GM21825 (cell line): ENCODE data around the gene CT47A1.
"Not testable (repeated sequence)": the region's sequence is repeated elsewhere in the genome, so short reads cannot be mapped to it uniquely, and the experiment has no call there.

Experiments
- ATAC-seq: cut with Tn5 transposase; IDR thresholded peaks from one replicate; pipeline ENCODE4 v1.9.1; 2021; ENCODE audit warnings: mild to moderate bottlenecking, moderate library complexity; ENCODE audit not compliant: unreplicated experiment

Gene CT47A1

DNA sequence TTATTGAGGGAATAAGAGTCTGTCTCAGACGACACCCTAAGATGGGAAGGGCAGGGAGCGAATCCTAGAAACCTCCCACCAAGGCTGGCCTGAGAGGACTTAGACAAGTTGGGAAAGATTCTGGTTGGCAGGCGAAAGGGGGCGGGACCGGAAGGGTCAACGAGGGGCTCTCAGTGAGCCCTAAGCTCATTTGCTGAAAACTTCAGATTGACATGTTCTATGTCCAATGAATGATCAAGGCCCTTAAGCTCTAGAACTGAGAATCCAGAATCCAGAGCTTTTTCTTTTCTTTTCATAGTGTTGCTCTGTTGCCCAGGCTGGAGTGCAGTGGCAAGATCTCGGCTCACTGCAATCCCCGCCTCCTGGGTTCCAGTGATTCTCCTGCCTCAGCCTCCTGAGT lies at the start of gene CT47A1:
Gene CT47A1, minus strand, starts transcription at position 101 of the 400 bp plus-strand sequence. CDS start 231 bp downstream, outside the sequence.
- not testable (repeated sequence) for ATAC-seq

DNA sequence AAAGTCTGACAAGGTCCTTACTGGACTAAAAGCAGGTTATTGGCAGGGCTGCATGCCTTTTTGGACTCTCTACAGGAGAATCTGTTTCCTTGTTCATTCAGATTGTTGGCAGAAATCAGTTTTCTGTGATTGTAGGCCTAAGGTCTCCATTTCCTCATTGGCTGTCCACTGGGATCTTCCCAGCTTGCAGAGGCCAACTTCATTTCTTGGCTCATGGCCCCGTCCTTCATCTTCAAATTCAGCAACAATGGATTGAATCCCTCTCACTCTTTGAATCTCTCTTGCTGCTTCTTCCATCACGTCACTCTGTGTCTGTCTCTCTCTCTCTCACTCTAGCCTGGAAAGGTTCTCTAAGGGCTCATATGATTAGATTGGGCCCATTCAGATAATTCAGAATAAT lies 47.0 kb upstream of the CT47A1 start:
- ATAC-seq: no peak

DNA sequence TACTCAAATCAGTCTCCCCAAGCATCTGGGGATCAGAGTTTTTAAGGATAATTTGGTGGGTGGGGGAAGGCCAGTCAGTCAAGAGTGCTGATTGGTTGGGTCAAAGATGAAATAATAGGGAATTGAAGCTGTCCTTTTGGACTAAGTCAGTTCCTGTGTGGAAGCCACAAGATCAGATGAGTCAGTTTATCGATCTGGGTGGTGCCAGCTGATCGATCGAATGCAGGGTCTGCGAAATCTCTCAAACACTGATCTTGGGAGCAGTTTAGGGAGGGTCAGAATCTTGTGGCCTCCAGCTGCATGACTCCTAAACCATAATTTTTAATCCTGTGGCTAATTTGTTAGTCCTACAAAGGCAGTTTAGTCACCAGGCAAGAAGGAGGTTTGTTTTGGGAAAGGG lies 44.5 kb upstream of the CT47A1 start:
- no peak for ATAC-seq

DNA sequence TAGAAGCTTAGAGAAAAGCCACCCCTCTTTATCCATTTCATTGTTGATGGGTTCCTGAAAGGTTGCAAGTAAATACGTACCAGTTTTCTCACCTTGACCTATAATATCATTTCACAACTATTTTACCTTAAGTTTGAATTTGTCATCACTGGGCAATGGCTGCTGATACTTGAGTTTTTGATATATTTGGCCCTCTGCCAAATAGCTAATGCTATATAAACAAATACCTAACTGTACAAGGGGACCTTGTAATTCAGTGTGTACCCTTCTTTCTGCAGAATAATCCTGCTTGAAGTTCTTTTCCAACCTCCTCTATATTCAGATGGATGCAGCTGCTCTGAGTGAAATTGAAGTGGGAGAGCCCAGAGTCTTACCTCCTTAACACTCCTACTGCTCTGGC lies 42.9 kb upstream of the CT47A1 start:
- no peak for ATAC-seq

DNA sequence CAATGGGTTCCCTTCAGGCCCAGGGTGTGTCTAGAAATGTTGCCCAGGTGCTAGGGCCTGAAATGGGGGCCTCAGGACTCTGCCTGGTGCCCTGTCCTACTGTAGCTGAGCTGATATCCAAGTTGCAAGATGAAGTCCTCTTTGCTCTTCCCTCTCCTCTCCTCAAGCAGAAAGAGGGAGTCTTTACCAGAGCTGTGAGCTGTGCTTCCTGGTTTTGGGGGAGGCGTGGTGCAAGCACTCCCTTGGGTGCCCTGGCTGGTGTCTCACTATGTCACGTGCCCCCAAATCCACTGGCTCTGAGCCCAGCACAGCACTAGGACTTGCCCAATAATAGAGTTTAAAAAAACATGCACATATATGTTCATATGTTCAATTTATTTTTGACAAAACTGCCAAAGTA lies 29.3 kb upstream of the CT47A1 start:
- ATAC-seq: no peak

DNA sequence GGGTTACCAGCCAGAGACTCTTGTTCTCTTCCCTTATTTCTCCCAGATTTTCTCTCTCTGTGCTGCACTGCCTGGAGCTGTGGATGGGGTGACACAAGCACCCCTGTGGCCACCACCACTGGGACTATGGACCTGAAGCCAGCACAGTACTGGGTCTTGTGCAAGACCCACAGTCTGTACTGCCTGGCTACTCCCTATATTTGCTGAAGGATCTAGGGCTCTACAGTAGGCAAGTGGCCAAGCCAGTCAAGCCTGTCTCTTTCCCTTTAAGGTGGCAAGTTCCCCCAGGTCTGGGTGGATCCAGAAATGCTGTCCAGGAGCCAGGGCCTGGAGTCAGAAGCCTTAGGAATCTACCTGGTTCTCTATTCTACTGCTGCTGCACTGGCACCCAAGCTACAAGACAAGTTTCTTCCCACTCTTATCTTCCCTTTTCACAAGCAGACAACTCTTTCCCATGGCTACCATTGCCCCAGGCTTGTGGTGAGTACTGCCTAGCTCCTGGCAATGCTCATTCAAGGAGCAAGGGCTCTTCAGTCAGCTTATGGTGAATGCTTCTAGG lies 28.4 kb upstream of the CT47A1 start:
- no peak for ATAC-seq

DNA sequence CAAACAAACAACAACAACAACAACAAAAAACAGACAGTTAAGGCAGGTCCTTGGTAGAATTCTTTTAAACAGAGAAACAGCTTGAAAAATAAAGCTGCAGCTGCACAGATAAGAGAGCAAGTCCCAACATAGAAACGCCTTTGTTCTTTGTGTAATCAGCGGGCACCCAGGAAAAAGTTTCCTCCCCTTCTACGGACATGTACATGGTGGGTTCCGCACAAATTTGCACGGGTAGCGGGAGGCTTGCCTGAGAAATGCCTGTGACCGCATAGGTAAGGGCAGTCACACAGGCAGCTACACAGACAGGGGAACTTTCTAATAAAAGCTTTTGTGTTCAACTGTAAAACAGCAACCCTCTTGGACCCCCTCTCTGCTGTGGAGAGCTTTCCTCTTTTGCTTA lies 25.7 kb upstream of the CT47A1 start:
- no peak for ATAC-seq

DNA sequence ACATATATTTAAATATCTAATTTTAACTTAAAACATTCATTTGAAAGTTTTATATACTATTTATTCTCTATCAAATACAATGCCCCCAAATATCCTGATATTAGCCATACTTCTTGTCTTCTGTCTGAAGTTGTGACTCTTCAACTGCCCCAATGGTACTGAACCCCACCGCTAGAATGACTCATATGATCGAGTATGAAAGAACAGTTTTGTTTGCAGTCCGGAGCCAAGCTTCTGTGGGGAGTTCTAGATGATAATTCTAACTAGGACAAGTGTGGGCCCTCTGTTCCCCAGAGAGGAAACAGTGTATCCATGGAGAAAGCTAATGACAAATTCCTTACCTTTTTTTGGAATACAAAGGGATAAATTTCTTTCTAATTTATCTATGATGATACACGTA lies 24.7 kb upstream of the CT47A1 start:
- no peak for ATAC-seq

DNA sequence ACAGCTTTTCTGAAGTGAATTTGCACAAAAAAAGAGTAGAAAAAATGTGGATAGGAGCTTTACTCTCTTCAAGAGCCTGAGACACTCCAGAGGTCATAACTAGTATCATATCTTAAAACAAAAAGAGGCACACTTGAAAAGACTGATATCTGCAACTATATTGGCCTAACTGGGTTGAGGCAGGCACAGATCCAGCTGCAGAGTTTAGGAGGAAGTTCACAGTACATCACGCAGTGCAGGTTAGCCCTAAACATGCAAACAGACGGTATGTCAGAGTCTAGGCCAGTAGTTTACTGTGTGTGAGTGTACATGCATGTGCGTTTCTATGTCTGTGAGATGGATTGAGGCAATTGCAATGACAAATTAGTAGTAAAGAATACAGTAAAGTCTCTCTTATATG lies 24.2 kb upstream of the CT47A1 start:
- ATAC-seq: no peak

DNA sequence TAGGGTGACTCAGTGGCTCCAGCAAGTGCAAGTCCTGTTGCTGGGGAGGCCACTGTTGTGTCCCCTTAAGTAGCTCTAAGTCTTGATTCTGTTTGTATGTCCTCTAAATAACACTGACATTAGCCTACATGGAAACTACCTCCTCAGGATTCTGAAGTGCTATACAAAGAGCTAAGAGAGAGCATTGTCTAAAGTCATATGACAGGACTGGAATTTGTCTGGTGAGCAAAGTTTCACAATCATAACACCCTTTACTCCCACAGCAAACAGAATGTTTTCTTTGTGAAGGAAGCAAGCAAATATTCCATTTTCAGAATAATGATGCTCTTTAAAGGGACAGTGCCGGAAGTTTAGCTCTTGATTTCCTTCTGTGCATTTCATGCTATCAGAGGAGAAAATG lies 23.4 kb upstream of the CT47A1 start:
- ATAC-seq: no peak

DNA sequence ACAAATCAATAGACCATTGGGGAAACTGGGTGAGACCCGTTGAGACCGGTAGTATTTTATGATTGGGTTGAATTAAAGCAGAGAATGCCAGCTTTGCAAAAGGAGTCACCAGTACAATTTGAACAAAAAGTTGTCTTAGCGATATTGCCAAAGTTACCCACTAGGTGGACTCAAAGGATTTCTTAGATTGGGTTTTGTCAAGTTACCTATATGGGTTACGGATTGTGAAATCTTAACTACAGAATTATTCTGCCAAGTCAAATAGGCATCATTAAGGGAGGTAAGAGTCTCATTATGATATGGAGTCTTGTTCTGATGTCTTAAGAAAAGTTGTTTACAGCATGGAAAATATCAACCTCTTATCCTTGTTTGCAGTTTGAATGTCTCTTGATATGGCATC lies 15.0 kb upstream of the CT47A1 start:
- no peak for ATAC-seq

DNA sequence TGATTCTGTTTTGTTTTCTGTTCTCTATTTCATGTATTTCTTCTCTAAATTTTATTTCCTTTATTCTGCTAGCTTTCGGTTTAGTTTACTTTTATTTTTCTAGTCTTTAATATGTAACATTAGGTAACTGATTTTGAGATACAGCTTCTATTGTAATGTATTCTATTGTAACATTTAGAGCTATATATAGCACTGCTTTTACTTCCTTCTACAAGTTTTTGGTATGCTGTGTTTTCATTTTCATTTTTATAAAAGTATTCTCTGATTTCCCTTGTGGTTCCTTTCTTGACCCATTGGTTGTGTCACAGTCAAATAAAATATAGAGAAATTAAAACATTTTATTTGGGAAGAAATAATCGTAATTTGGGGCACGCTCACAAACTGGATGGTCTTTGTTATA lies 13.9 kb upstream of the CT47A1 start:
- ATAC-seq: no peak

DNA sequence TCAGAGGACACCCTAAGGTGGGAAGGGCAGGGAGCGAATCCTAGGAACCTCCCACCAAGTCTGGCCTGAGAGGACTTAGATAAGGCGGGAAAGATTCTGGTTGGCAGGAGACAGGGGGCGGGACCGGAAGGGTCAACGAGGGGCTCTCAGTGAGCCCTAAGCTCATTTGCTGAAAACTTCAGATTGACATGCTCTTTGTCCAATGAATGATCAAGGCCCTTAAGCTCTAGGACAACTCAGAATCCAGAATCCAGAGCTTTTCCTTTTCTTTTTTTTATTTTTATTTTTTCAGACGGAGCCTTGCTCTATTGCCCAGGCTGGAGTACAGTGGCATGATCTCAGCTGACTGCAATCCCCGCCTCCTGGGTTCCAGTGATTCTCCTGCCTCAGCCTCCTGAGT lies 29.1 kb downstream of the CT47A1 start, which contains the start of gene CT47A7:
Gene CT47A7, minus strand, starts transcription at position 101 of the 400 bp plus-strand sequence. CDS start 255 bp downstream, outside the sequence.
- not testable (repeated sequence) for ATAC-seq
